Spleen (tissue), 11 donors: ENCODE data around the gene CCDC175. TPM values are rescaled to one million over a fixed set of nuclear protein-coding genes. Genes with fewer than 3 reads are reported as not detected.

ENCODE experiments used
- DNase-seq: peaks from one replicate; pipeline ENCODE4 v3.0.0-alpha.2; 2020
- H3K27ac ChIP-seq, 8 donors: fragments of 200-600 bp; sonication (generic) in 7 of 8; 1 replicate in 4 of 8; 2 replicates in 4 of 8; pipeline versions ENCODE4 v1.5.0 to v1.8.0; 2016 to 2021; ENCODE audit warnings: inconsistent platforms in 4 of 8, mild to moderate bottlenecking in 4 of 8, moderate library complexity in 1 of 8
- H3K27me3 ChIP-seq, 7 donors: fragments of 200-600 bp; sonication (generic) in 6 of 7; replicated peaks in 1 of 7; 1 replicate in 4 of 7; 2 replicates in 3 of 7; pipeline versions ENCODE4 v1.5.0 to v1.8.0; 2016 to 2021; ENCODE audit warnings: inconsistent platforms in 3 of 7, mild to moderate bottlenecking in 1 of 7
- H3K36me3 ChIP-seq, 6 donors: fragments of 200-600 bp; sonication (generic) in 5 of 6; 1 replicate in 4 of 6; 2 replicates in 2 of 6; pipeline versions ENCODE4 v1.5.0 to v1.8.0; 2016 to 2021; ENCODE audit warnings: inconsistent platforms in 2 of 6
- H3K4me1 ChIP-seq, 6 donors: fragments of 200-600 bp; sonication (generic) in 5 of 6; 1 replicate in 3 of 6; 2 replicates in 3 of 6; pipeline versions ENCODE4 v1.5.0 to v1.8.0; 2016 to 2021; ENCODE audit warnings: inconsistent platforms in 3 of 6
- H3K4me3 ChIP-seq, 8 donors: fragments of 200-600 bp; sonication (generic) in 7 of 8; 1 replicate in 4 of 8; 2 replicates in 4 of 8; pipeline versions ENCODE4 v1.5.0 to v1.8.0; 2016 to 2021; ENCODE audit warnings: inconsistent platforms in 4 of 8, mild to moderate bottlenecking in 4 of 8, moderate library complexity in 2 of 8
- H3K9me3 ChIP-seq, 8 donors: fragments of 200-600 bp; sonication (generic) in 7 of 8; 1 replicate in 4 of 8; 2 replicates in 4 of 8; pipeline versions ENCODE4 v1.5.0 to v1.8.0; 2016 to 2021; ENCODE audit warnings: inconsistent platforms in 4 of 8
- CTCF ChIP-seq, 11 experiments: fragments of 200-600 bp in 7 of 11; fragments of 450-650 bp in 4 of 11; sonication (generic) in 4 of 11; IDR thresholded peaks in 8 of 11; conservative IDR thresholded peaks in 3 of 11; 1 replicate in 7 of 11; 2 replicates in 4 of 11; pipeline versions ENCODE4 v1.4.0 to v1.8.0; 2016 to 2021; ENCODE audit warnings: antibody characterized with exemption in 11 of 11, inconsistent platforms in 4 of 11, mild to moderate bottlenecking in 1 of 11
- POLR2A ChIP-seq, 3 donors: fragments of 450-650 bp; IDR thresholded peaks; one replicate each; pipeline ENCODE4 v1.5.1; 2017; ENCODE audit warnings: antibody characterized with exemption in 3 of 3, mild to moderate bottlenecking in 1 of 3
- POLR2AphosphoS5 ChIP-seq, 3 donors: sonication (generic); formaldehyde crosslinking; IDR thresholded peaks; one replicate each; pipeline ENCODE4 v1.5.1; 2017; ENCODE audit warnings: antibody characterized with exemption in 3 of 3
- WGBS, 5 donors: extraction: QIAGEN DNeasy Blood & Tissue Kit in 3 of 5; methylation state at CpG; one replicate each; pipeline versions ENCODE4 v1.1.5 to v1.1.7; 2013 to 2018; 5-methylcytosine and 5-hydroxymethylcytosine counted together
- intact Hi-C: fragments of 100-400 bp; cut with DNase I; formaldehyde crosslinking; loops from one replicate; pipeline ENCODE4 v1.15.0; 2023; ENCODE audit warnings: low total_unique reads
- polyA plus RNA-seq, 3 donors: library from polyadenylated mRNA; stranded (reverse); fragments of 200-250 nt; gene quantifications; one replicate each; pipeline ENCODE4 v1.2.1, GENCODE V29; 2013
- total RNA-seq, 7 donors: library from RNA; depleted of rRNA in 3 of 7; stranded (reverse); fragments of >200 nt in 3 of 7; fragmentation: NEBNext Ultra II Directional in 4 of 7; extraction: Animal tissue kit (Norgen Biotek cat#: 25700) in 4 of 7; gene quantifications; one replicate each; pipeline versions ENCODE4 v1.1.0 to v1.2.1, GENCODE V29; 2016 to 2021
- donor health status: healthy with polysubstance abuse.
- donor health status: DM: no; HTN: no; CAD: no; lungs with moderate emphysema.
- donor health status: DM: no; HTN: no; CAD: no.
- donor health status: Bipolar disorder and iron deficiency.
- donor health status: healthy.
- donor health status: DM: no; HTN: no; CAD: no.
- donor health status: DM: yes; HTN: yes; CAD: no.

The CCDC175 gene
- total and polyA plus RNA-seq, 10 donors, result 0.34 to 1.9 (median 0.43) TPM; not detected in 5

- 88 to 93% (median 90%) methylated on average over 2 of the region's 2 CpGs for WGBS, 5 donors
- Histone ChIP-seq H3K4me1 (no peaks in the 10 kb centered on the region), H3K4me3 (no peak overlapping the region), H3K27ac (no peak overlapping the region), H3K9me3 (no peaks in the 10 kb centered on the region), H3K36me3 (no peaks in the 10 kb centered on the region), H3K27me3 (no peaks in the 10 kb centered on the region)
- TF ChIP-seq POLR2A (IDR thresholded peaks at IDR 0.05) (no peak), POLR2AphosphoS5 (IDR thresholded peaks at IDR 0.05) (no peak), CTCF (IDR thresholded peaks at IDR 0.05 in 8 of 11, conservative IDR thresholded peaks at IDR 0.05 in 3 of 11) (no peak)
- DNase-seq, result no peak
- intact Hi-C loops, result no loop called here
Measured at GRCh38 chr14:59541731-59542130, 34.9 kb downstream of the CCDC175 start.

- Histone ChIP-seq H3K9me3 (no peaks in the 10 kb centered on the region), H3K27me3 (no peaks in the 10 kb centered on the region), H3K36me3 (no peaks in the 10 kb centered on the region), H3K4me1 (no peaks in the 10 kb centered on the region), H3K4me3 (no peak overlapping the region), H3K27ac (no peak overlapping the region)
- TF ChIP-seq POLR2AphosphoS5 (IDR thresholded peaks at IDR 0.05) (no peak), CTCF (IDR thresholded peaks at IDR 0.05 in 8 of 11, conservative IDR thresholded peaks at IDR 0.05 in 3 of 11) (no peak), POLR2A (IDR thresholded peaks at IDR 0.05) (no peak)
- DNase-seq, result no peak
- 30 to 56% (median 50%) methylated on average over 1 of the region's 1 CpG for WGBS, 5 donors
- intact Hi-C loops, result no loop called here
Measured at GRCh38 chr14:59540852-59541251, 35.8 kb downstream of the CCDC175 start.

GRCh38 chr14:59538936-59539335, 37.7 kb downstream of the CCDC175 start:
- intact Hi-C loops, result no loop called here
- TF ChIP-seq CTCF (IDR thresholded peaks at IDR 0.05 in 8 of 11, conservative IDR thresholded peaks at IDR 0.05 in 3 of 11) (no peak), POLR2A (IDR thresholded peaks at IDR 0.05) (no peak), POLR2AphosphoS5 (IDR thresholded peaks at IDR 0.05) (no peak)
- Histone ChIP-seq H3K4me3 (no peak overlapping the region), H3K27me3 (no peaks in the 10 kb centered on the region), H3K36me3 (no peaks in the 10 kb centered on the region), H3K27ac (no peak overlapping the region), H3K4me1 (no peaks in the 10 kb centered on the region), H3K9me3 (no peaks in the 10 kb centered on the region)
- no peak for DNase-seq
- WGBS, 5 donors, result 55 to 73% (median 63%) methylated on average over 4 of the region's 4 CpGs

GRCh38 chr14:59537476-59537875, 39.1 kb downstream of the CCDC175 start:
- Histone ChIP-seq H3K36me3 (no peaks in the 10 kb centered on the region), H3K27me3 (no peaks in the 10 kb centered on the region), H3K9me3 (no peaks in the 10 kb centered on the region), H3K27ac (no peak overlapping the region), H3K4me1 (no peaks in the 10 kb centered on the region), H3K4me3 (no peak overlapping the region)
- TF ChIP-seq POLR2A (IDR thresholded peaks at IDR 0.05) (no peak), POLR2AphosphoS5 (IDR thresholded peaks at IDR 0.05) (no peak), CTCF (IDR thresholded peaks at IDR 0.05 in 8 of 11, conservative IDR thresholded peaks at IDR 0.05 in 3 of 11) (no peak)
- intact Hi-C loops, result no loop called here
- no peak for DNase-seq
- 89 to 96% (median 95%) methylated on average over 1 of the region's 1 CpG for WGBS, 5 donors
